GM12878 (cell line): Measurements from ENCODE around the gene SHISA4. TPM values are rescaled to one million over a fixed set of nuclear protein-coding genes. Genes with fewer than 3 reads are reported as not detected.

Experiments used
- ATAC-seq: fragments of 200-7000 bp; cut with Tn5 transposase; 3 replicates; pipeline ENCODE4 v1.9.1; 2020; ENCODE audit warnings: mild to moderate bottlenecking, moderate library complexity
- BruUV-seq: library from RNA; stranded (reverse); fragments of 400-500 nt; replicated peaks from 2 replicates; lab custom pipeline; 2021; lab: Mats Ljungman, UMichigan
- CTCF ChIA-PET: fragments of 300-600 bp; sonication (Branson Sonifier 250); formaldehyde crosslinking; extraction: SDS; loops from one replicate; lab custom pipeline; 2021; ENCODE audit warnings: inconsistent platforms; lab: Yijun Ruan, JAX
- POLR2A ChIA-PET: fragments of 350-600 bp; formaldehyde crosslinking; extraction: SDS; loops from one replicate; lab custom pipeline; 2021; ENCODE audit warnings: inconsistent platforms; lab: Charles Lee
- RAD21 ChIA-PET: fragments of 300-600 bp; sonication (Branson Sonifier 250); formaldehyde crosslinking; loops from one replicate; lab custom pipeline; 2023; ENCODE audit warnings: antibody characterized with exemption; ENCODE audit not compliant: unreplicated experiment; lab: Charles Lee
- SMC1A ChIA-PET: fragments of 300-600 bp; sonication (Branson Sonifier 250); formaldehyde crosslinking; loops from one replicate; lab custom pipeline; 2023; ENCODE audit not compliant: unreplicated experiment, uncharacterized antibody; lab: Charles Lee
- DNase-seq: peaks from one replicate; pipeline ENCODE4 v3.0.0-alpha.2; 2011; ENCODE audit warnings: low read depth, low spot score
- FAIRE-seq: peaks from 3 replicates; lab custom pipeline; 2011; peaks lifted over from hg19 to GRCh38; lab: Jason Lieb, UNC
- H2AFZ ChIP-seq: 2 replicates; pipeline ENCODE4 v1.6.0; 2011; ENCODE audit warnings: low read depth, low read length, control low read depth; ENCODE audit not compliant: control insufficient read depth
- H3K27ac ChIP-seq: 2 replicates; pipeline ENCODE4 v1.5.1; 2011; ENCODE audit warnings: control low read depth; ENCODE audit not compliant: control insufficient read depth, insufficient read depth
- H3K27me3 ChIP-seq, 2 experiments: replicated peaks in 1 of 2; 2 replicates each; pipeline versions ENCODE4 v1.6.0 to v1.6.1; 2011; ENCODE audit warnings: low read length in 1 of 2; ENCODE audit not compliant: control insufficient read depth in 2 of 2, insufficient read depth in 2 of 2
- H3K36me3 ChIP-seq, 2 experiments: 2 replicates each; pipeline ENCODE4 v1.5.1; 2011; ENCODE audit warnings: low read length in 1 of 2; ENCODE audit not compliant: control insufficient read depth in 2 of 2, insufficient read depth in 2 of 2
- H3K4me1 ChIP-seq: 2 replicates; pipeline ENCODE4 v1.6.1; 2011; ENCODE audit warnings: mild to moderate bottlenecking, low read length, moderate library complexity, mixed read lengths; ENCODE audit not compliant: control insufficient read depth, insufficient read depth
- H3K4me2 ChIP-seq: 2 replicates; pipeline ENCODE4 v1.6.0; 2011; ENCODE audit warnings: control low read depth; ENCODE audit not compliant: control insufficient read depth, insufficient read depth
- H3K4me3 ChIP-seq: fragments of 200-600 bp; sonication (generic); 2 replicates; pipeline ENCODE4 v1.5.1; 2016
- H3K79me2 ChIP-seq: 2 replicates; pipeline ENCODE4 v1.6.0; 2011; ENCODE audit warnings: low read length; ENCODE audit not compliant: control insufficient read depth, insufficient read depth
- H3K9ac ChIP-seq: 2 replicates; pipeline ENCODE4 v1.8.0; 2011; ENCODE audit warnings: low read length, control low read depth, mixed read lengths; ENCODE audit not compliant: control insufficient read depth, insufficient read depth
- H3K9me3 ChIP-seq: replicated peaks from 3 replicates; pipeline ENCODE4 v1.5.1; 2011; ENCODE audit warnings: mild to moderate bottlenecking, low read length; ENCODE audit not compliant: control insufficient read depth, insufficient read depth
- H4K20me1 ChIP-seq: 2 replicates; pipeline ENCODE4 v1.6.0; 2011; ENCODE audit not compliant: control insufficient read depth, insufficient read depth
- ELK1 ChIP-seq: IDR thresholded peaks from 2 replicates; pipeline ENCODE4 v1.6.1; 2012; ENCODE audit warnings: low read depth, low read length, improper control_type of control experiment
- JUND ChIP-seq: IDR thresholded peaks from 2 replicates; pipeline ENCODE4 v1.6.1; 2012; ENCODE audit warnings: low read depth, mild to moderate bottlenecking, low read length, improper control_type of control experiment, moderate library complexity
- MEF2A ChIP-seq: IDR thresholded peaks from 2 replicates; pipeline ENCODE4 v1.6.1; 2011; ENCODE audit warnings: low read depth, mild to moderate bottlenecking, low read length, moderate library complexity; ENCODE audit not compliant: insufficient read depth
- MYB ChIP-seq: fragments of 150-350 bp; IDR thresholded peaks from 2 replicates; pipeline ENCODE4 v1.6.1; 2014; ENCODE audit warnings: mild to moderate bottlenecking, low read depth, low read length, borderline replicate concordance
- RB1 ChIP-seq: fragments of 450-650 bp; formaldehyde crosslinking; IDR thresholded peaks from 2 replicates; pipeline ENCODE4 v1.6.1; 2017; ENCODE audit warnings: mild to moderate bottlenecking, borderline replicate concordance
- RELB ChIP-seq: fragments of 450-650 bp; IDR thresholded peaks from 2 replicates; pipeline ENCODE4 v1.6.1; 2017; ENCODE audit warnings: low read depth, mild to moderate bottlenecking, moderate library complexity
- RFX5 ChIP-seq: IDR thresholded peaks from 2 replicates; pipeline ENCODE4 v1.6.1; 2011; ENCODE audit warnings: low read depth, low read length, improper control_type of control experiment
- SMC3 ChIP-seq: IDR thresholded peaks from 2 replicates; pipeline ENCODE4 v1.6.1; 2011; ENCODE audit warnings: low read length, improper control_type of control experiment, borderline replicate concordance
- SRF ChIP-seq, 2 experiments: IDR thresholded peaks; 2 replicates each; pipeline ENCODE4 v1.6.1; 2011; ENCODE audit warnings: low read depth in 2 of 2, low read length in 2 of 2, mild to moderate bottlenecking in 1 of 2, moderate library complexity in 1 of 2
- TAF1 ChIP-seq: IDR thresholded peaks from 2 replicates; pipeline ENCODE4 v1.6.1; 2011; ENCODE audit warnings: mild to moderate bottlenecking, low read depth, low read length, borderline replicate concordance
- WRNIP1 ChIP-seq: IDR thresholded peaks from 2 replicates; pipeline ENCODE4 v1.6.1; 2011; ENCODE audit warnings: low read depth, low read length, improper control_type of control experiment, borderline replicate concordance
- ZBTB33 ChIP-seq: fragments of 450-650 bp; IDR thresholded peaks from 2 replicates; pipeline ENCODE4 v1.6.1; 2017; ENCODE audit warnings: mild to moderate bottlenecking
- WGBS: methylation state at CpG from one replicate; pipeline ENCODE4 v1.1.6; 2016; ENCODE audit warnings: low lambda C conversion rate; ENCODE audit not compliant: insufficient replicate concordance, insufficient coverage; ENCODE audit errors: missing lambda C conversion rate; 5-methylcytosine and 5-hydroxymethylcytosine counted together
- in situ Hi-C: fragments of 300-500 bp; cut with MboI; formaldehyde crosslinking; loops from 9 replicates; pipeline ENCODE4 v1.14.3; 2018; ENCODE audit warnings: mixed read lengths
- intact Hi-C: fragments of 100-400 bp; cut with micrococcal nuclease; formaldehyde crosslinking; loops from one replicate; pipeline ENCODE4 v1.14.2; 2022; ENCODE audit not compliant: unreplicated experiment
- polyA plus RNA-seq, 11 experiments: library from polyadenylated mRNA; depleted of rRNA in 4 of 11; unstranded in 6 of 11; stranded (reverse) in 5 of 11; fragments of >200 nt; fragmentation: Nextera tagmentation in 4 of 11; fragmentation: Illumina TruSeq in 1 of 11; extraction: Ambion mirVana in 4 of 11; extraction: Trizol in 1 of 11; gene quantifications; 1 replicate in 1 of 11; 2 replicates in 10 of 11; pipeline versions ENCODE4 v1.2.1 to v1.2.3, GENCODE V29; 2011 to 2016; ENCODE audit warnings: inconsistent platforms in 2 of 11, missing spikeins in 2 of 11, low read depth in 1 of 11
- total RNA-seq, 4 experiments: library from RNA; depleted of rRNA in 3 of 4; stranded (reverse); fragments of >200 nt in 3 of 4; fragmentation: Illumina TruSeq in 1 of 4; extraction: Trizol in 1 of 4; gene quantifications; 2 replicates each; pipeline versions ENCODE4 v1.2.1 to v1.2.3, GENCODE V29; 2013 to 2021

SHISA4 gene
- total and polyA plus RNA-seq, 10 of the 15 experiments (the other 5 are each of a cell fraction or from before 2014, with no cell fraction given), result 0.07 TPM; not detected in 8

GRCh38 chr1:201911826-201912571 lies 23.3 kb downstream of the SHISA4 start:
- no peak overlapping the region for H3K9ac ChIP-seq
- in situ Hi-C loops (no loop called here), intact Hi-C loops (no loop called here)
- SMC1A ChIA-PET, result no interaction called here
- no TSS peak for BruUV-seq
- H3K27ac ChIP-seq, result no peak overlapping the region
- POLR2A ChIA-PET, result no interaction called here
- H3K27me3 ChIP-seq, result no peaks in the 10 kb centered on the region; a peak in 2 of 4 replicates
- H3K4me1 ChIP-seq, result peaks cover 4% of the 10 kb centered on the region; the same call in 1 of the 2 replicates
- no peak overlapping the region for H3K4me3 ChIP-seq
- H3K36me3 ChIP-seq, result no peaks in the 10 kb centered on the region
- H2AFZ ChIP-seq, result no peak overlapping the region
- RAD21 ChIA-PET, result no interaction called here
- H3K9me3 ChIP-seq, result no peaks in the 10 kb centered on the region
- no peaks in the 10 kb centered on the region for H4K20me1 ChIP-seq
- WGBS, result 25% methylated on average over 4 of the region's 4 CpGs
- no peak overlapping the region for H3K4me2 ChIP-seq
- DNase-seq (no peak), FAIRE-seq (no peak), ATAC-seq (no peak)
- no peaks in the 10 kb centered on the region for H3K79me2 ChIP-seq
- CTCF ChIA-PET, result no interaction called here
- TF ChIP-seq ZBTB33 (no peak), SRF (IDR thresholded peaks at IDR 0.05; ENCODE audit: low read depth in 2 of 2, low read length in 2 of 2) (no peak), RELB (no peak), MEF2A (no peak), WRNIP1 (no peak), SMC3 (no peak), ELK1 (no peak), RB1 (no peak), JUND (no peak), TAF1 (no peak), MYB (no peak), RFX5 (no peak)
